ENCODE measurements around the gene MAN1B1.
A peak's percentile ranks its signal among the peaks of the same experiment; 100 is the strongest.

The MAN1B1 gene

GRCh38 chr9:137086531-137087408, at the start of gene MAN1B1:
Gene MAN1B1 (plus strand): TSS chr9:137086985. CDS start chr9:137087000, 15 bp downstream.
- DNase-seq (ENCODE audit: low spot score) = peak; percentile 99

- no peak for DNase-seq (ENCODE audit: low spot score)
These were observed 49.8 kb upstream of the MAN1B1 start for GRCh38 chr9:137037035-137037434.

- no peak for DNase-seq (ENCODE audit: low spot score)
These were observed 49.3 kb upstream of the MAN1B1 start for GRCh38 chr9:137037483-137037882.

- DNase-seq (ENCODE audit: low spot score) = no peak
These were observed 47.9 kb upstream of the MAN1B1 start for GRCh38 chr9:137038916-137039315.

GRCh38 chr9:137039611-137040366, 47.0 kb upstream of the MAN1B1 start:
- no peak for DNase-seq (ENCODE audit: low spot score)

GRCh38 chr9:137040568-137040967, 46.2 kb upstream of the MAN1B1 start:
- no peak for DNase-seq (ENCODE audit: low spot score)

GRCh38 chr9:137041124-137041523, 45.7 kb upstream of the MAN1B1 start:
- no peak for DNase-seq (ENCODE audit: low spot score)

- no peak for DNase-seq (ENCODE audit: low spot score)
These were observed 43.7 kb upstream of the MAN1B1 start for GRCh38 chr9:137042751-137043727.

GRCh38 chr9:137044037-137044436, 42.7 kb upstream of the MAN1B1 start:
- no peak for DNase-seq (ENCODE audit: low spot score)

- no peak for DNase-seq (ENCODE audit: low spot score)
These were observed 42.1 kb upstream of the MAN1B1 start for GRCh38 chr9:137044502-137045177.

GRCh38 chr9:137045294-137046087, 41.3 kb upstream of the MAN1B1 start:
- no peak for DNase-seq (ENCODE audit: low spot score)

GRCh38 chr9:137046088-137046787, 40.5 kb upstream of the MAN1B1 start, which contains the start of gene NPDC1:
Gene NPDC1 (minus strand): TSS chr9:137046177. CDS start chr9:137045989, 188 bp downstream.
- peak; percentile 85 for DNase-seq (ENCODE audit: low spot score)

GRCh38 chr9:137048655-137049543, 37.9 kb upstream of the MAN1B1 start:
- no peak for DNase-seq (ENCODE audit: low spot score)

- DNase-seq (ENCODE audit: low spot score) = peak; percentile 55
These were observed 37.0 kb upstream of the MAN1B1 start for GRCh38 chr9:137049544-137050449.

GRCh38 chr9:137050570-137050969, 36.2 kb upstream of the MAN1B1 start:
- DNase-seq (ENCODE audit: low spot score) = no peak

GRCh38 chr9:137051145-137051724, 35.5 kb upstream of the MAN1B1 start:
- no peak for DNase-seq (ENCODE audit: low spot score)

GRCh38 chr9:137052293-137052692, 34.5 kb upstream of the MAN1B1 start:
- DNase-seq (ENCODE audit: low spot score) = no peak
